22Rv1 (cell line): ENCODE measurements around the gene TRH.

ENCODE experiments used
- CTCF ChIP-seq: fragments of 450-650 bp; IDR thresholded peaks from 2 replicates; pipeline ENCODE4 v1.5.1; 2017; ENCODE audit warnings: mild to moderate bottlenecking
- ZFX ChIP-seq: fragments of 450-650 bp; IDR thresholded peaks from 2 replicates; pipeline ENCODE4 v1.6.1; 2017; ENCODE audit warnings: antibody characterized with exemption, borderline replicate concordance

DNA sequence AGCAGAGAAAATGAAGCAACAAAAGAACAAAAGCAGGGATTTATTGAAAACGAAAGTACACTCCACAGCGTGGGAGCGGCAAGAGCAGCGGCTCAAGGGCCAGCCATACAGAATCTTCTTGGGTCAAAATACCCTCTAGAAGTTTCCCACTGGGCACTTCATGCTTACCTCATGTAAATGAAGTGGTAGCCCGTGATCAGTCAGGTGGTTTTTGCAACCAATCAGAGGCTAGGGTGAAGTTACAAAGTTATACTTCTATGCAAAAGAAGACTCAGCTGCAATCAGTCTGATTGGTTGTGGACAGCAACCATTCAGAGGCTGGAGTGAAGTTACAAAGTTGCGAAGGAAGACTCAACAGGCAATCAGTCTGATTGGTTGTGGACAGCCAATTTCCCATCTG is 37.8 kb upstream of the TRH start:
- no peak for TF ChIP-seq CTCF
- no peak for TF ChIP-seq ZFX
